VCaP (cell line): ENCODE data around the gene GEMIN7.

ENCODE experiments used
- H3K27ac ChIP-seq: fragments of 450-650 bp; 2 replicates; pipeline ENCODE4 v1.5.1; 2017
- TF ChIP-seq, protein P1 (sequence below): fragments of 450-650 bp; conservative IDR thresholded peaks from 2 replicates; pipeline ENCODE4 v1.5.1; 2017; ENCODE audit warnings: mild to moderate bottlenecking, moderate library complexity

GEMIN7 gene, protein sequence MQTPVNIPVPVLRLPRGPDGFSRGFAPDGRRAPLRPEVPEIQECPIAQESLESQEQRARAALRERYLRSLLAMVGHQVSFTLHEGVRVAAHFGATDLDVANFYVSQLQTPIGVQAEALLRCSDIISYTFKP

DNA sequence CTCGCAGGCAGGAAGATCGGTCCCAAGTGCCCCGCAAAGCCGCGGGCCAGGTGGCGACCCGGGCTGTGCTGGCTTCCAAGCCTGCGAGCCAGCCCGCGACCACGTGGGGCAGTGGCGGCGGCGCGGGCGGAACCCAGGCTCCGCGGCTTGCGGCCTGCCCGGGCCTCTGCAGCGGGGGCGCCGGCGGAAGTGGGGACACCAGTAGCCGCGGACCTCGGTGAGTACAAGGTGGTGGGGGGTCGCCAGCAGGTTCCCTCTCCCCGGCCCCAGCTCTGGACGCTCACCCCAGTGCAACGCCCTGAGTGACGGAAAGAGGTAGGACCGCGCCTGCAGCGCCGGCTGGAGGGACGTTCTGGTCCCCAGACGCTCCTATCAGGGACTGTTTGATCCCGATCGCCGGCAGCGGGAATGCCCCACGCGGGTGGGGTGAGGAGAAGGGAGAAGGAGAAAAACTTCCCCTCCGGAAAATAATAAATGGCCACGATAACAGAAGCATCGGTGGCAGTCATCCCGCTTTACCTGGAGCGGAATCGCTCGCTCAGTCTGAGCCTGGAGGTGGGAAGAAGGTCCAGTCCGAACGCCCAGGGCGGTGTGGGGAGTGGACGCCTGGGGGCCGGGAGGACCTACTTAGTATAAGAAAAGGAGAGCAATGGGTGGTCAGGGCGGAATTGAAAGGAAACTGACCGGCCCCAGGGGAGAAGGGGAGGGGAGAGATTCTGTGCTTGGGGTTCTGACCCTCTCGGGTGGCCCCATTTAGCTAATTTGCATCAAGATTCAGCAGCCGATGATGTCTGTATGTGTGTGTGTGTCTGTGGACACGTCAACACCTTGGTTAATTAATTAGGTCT lies at the start of gene GEMIN7:
Gene GEMIN7, plus strand, starts transcription at position 198 of the 848 bp plus-strand sequence. CDS start 10,855 bp downstream, outside the sequence.
- H3K27ac ChIP-seq: peak within 1 kb of the TSS; percentile 91
- TF ChIP-seq, protein P1, sequence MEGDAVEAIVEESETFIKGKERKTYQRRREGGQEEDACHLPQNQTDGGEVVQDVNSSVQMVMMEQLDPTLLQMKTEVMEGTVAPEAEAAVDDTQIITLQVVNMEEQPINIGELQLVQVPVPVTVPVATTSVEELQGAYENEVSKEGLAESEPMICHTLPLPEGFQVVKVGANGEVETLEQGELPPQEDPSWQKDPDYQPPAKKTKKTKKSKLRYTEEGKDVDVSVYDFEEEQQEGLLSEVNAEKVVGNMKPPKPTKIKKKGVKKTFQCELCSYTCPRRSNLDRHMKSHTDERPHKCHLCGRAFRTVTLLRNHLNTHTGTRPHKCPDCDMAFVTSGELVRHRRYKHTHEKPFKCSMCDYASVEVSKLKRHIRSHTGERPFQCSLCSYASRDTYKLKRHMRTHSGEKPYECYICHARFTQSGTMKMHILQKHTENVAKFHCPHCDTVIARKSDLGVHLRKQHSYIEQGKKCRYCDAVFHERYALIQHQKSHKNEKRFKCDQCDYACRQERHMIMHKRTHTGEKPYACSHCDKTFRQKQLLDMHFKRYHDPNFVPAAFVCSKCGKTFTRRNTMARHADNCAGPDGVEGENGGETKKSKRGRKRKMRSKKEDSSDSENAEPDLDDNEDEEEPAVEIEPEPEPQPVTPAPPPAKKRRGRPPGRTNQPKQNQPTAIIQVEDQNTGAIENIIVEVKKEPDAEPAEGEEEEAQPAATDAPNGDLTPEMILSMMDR: peak; percentile 50

DNA sequence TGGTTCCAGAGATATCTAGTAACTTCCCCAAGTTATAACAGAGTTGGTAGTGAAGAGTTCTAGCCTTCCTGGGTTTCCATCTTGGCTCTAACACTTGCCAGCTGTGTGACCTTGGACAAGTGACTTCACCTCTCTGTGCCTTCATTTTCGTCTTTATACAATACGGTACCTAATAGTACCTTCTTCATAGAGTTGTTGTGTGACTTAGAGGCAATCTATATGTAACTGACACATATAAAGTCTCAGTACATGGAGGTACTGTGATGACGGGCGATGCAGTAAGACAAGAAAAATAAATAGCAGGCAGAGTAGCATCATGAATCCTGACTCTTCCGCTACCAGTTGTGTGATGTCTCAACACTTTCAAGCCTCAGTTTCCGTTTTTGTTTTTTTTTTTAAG lies 48.2 kb upstream of the GEMIN7 start:
- H3K27ac ChIP-seq: no peak overlapping the region
- TF ChIP-seq, protein P1: no peak

DNA sequence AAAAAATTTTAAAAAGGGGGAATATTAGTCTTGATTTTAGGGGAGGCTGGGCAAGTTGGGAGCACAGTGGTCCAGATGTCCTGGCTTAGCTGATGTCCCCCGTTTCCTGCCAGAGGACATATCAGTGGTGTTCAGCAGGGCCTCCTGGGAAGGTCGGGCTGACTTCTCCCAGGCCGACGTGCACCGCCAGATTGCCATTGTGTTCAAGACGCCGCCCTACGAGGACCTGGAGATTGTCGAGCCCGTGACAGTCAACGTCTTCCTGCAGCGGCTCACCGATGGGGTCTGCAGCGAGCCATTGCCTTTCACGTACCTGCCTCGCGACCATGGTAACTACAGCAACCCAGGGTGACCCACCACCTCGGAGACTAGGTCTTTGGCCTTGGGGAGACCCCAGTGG lies 46.6 kb upstream of the GEMIN7 start:
- H3K27ac ChIP-seq: no peak overlapping the region
- TF ChIP-seq, protein P1: no peak

DNA sequence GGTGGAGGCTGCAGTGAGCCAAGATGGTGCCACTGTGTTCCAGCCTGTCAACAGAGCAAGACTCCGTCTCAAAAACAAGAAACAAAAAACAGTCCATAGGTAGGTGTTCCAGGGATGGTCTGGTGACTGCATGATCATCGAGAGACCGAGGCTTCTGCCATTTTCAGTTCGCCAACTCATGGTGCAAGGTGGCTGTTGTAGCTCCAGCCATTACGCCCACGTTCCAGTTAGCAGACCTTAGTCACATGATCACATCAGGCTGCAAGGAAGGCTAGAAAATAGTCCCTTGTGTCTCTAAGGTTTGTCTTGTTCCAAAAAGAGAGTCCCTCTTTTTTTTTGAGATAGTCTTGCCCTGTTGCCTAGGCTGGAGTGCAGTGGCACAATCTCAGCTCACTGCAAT lies 43.3 kb upstream of the GEMIN7 start:
- H3K27ac ChIP-seq: no peak overlapping the region
- TF ChIP-seq, protein P1: no peak

DNA sequence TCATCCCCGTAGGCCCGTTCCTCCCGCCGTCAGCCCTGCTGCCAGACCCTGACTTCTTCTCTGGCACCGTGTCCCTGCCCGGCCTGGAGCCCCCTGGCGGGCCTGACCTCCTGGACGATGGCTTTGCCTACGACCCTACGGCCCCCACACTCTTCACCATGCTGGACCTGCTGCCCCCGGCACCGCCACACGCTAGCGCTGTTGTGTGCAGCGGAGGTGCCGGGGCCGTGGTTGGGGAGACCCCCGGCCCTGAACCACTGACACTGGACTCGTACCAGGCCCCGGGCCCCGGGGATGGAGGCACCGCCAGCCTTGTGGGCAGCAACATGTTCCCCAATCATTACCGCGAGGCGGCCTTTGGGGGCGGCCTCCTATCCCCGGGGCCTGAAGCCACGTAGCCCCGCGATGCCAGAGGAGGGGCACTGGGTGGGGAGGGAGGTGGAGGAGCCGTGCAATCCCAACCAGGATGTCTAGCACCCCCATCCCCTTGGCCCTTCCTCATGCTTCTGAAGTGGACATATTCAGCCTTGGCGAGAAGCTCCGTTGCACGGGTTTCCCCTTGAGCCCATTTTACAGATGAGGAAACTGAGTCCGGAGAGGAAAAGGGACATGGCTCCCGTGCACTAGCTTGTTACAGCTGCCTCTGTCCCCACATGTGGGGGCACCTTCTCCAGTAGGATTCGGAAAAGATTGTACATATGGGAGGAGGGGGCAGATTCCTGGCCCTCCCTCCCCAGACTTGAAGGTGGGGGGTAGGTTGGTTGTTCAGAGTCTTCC lies 41.5 kb upstream of the GEMIN7 start:
- H3K27ac ChIP-seq: peak overlapping the region; percentile 98
- TF ChIP-seq, protein P1: no peak

DNA sequence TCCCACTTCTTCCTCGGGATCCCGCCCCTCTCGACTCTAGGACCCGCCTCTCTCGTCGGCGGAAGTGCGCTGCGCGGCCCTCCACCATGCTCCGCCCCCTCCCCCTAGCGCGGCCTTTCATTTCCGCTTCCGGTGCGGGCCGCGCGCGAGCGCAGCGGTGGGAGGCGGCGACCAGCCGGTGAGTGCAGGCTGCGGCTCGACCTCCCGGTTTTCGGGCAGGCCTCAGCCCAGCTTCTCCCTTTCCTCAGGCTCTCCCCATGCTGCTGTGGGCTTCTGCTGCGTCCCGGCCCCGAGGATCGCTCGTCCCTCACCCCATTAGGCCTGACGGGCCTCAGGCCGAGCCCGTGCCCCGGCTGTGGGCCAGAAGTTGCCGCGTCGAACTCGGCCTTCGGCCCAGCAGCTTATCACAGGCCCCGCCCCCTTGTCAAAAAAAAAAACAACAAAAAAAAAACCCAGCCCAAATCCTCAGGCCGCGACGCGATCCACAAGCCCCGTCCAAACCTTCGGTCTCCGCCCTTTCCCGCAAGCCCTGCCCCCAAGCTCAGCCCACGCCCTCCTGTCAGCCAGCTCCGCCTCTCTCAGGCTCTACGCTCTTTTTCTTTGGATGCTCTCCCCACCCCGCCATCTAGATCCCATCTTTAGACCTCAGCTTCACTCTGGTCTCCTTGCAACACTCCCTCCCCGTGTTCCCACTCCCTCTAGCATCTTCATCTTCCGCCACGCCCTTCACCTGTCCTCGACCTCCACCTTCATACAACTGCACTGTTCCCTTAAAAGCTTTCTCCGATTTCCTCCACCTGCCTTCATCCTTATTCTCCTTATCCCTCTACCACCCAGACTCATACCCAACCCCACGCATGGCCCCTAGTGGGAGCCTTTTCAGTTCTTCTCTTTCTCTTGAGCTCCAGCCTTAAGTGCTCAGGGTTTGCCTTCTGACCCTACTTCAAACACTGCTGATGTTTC lies 39.8 kb upstream of the GEMIN7 start, which contains the start of gene CLASRP:
Gene CLASRP, plus strand, starts transcription at position 115 of the 963 bp plus-strand sequence. CDS start 1,168 bp downstream, outside the sequence.
- TF ChIP-seq, protein P1: no peak
- H3K27ac ChIP-seq: peak within 1 kb of the TSS; percentile 98
